Duodenal mucosa (tissue), 2 donors: ENCODE results near the gene RNF144A.

Experiments used
- H3K27ac ChIP-seq: one replicate; pipeline ENCODE4 v1.7.0; 2013; ENCODE audit warnings: low read depth, low read length
- H3K27me3 ChIP-seq, 2 donors: one replicate each; pipeline ENCODE4 v1.7.0; 2013; ENCODE audit warnings: low read length in 2 of 2, control low read depth in 1 of 2; ENCODE audit not compliant: insufficient read depth in 2 of 2, control insufficient read depth in 1 of 2
- H3K36me3 ChIP-seq, 2 donors: one replicate each; pipeline ENCODE4 v1.7.0; 2013; ENCODE audit warnings: low read length in 2 of 2, control low read depth in 1 of 2; ENCODE audit not compliant: insufficient read depth in 2 of 2, control insufficient read depth in 1 of 2
- H3K4me1 ChIP-seq, 2 donors: one replicate each; pipeline ENCODE4 v1.7.0; 2013; ENCODE audit warnings: low read length in 2 of 2, control low read depth in 1 of 2; ENCODE audit not compliant: insufficient read depth in 2 of 2, control insufficient read depth in 1 of 2
- H3K4me3 ChIP-seq, 2 donors: one replicate each; pipeline ENCODE4 v1.7.0; 2013; ENCODE audit warnings: low read length in 2 of 2, low read depth in 1 of 2
- H3K9ac ChIP-seq, 2 donors: one replicate each; pipeline ENCODE4 v1.7.0; 2013; ENCODE audit warnings: low read length in 2 of 2, low read depth in 1 of 2
- H3K9me3 ChIP-seq, 2 donors: one replicate each; pipeline ENCODE4 v1.7.0; 2013; ENCODE audit warnings: low read length in 2 of 2, control low read depth in 1 of 2; ENCODE audit not compliant: control insufficient read depth in 1 of 2

Gene RNF144A

DNA sequence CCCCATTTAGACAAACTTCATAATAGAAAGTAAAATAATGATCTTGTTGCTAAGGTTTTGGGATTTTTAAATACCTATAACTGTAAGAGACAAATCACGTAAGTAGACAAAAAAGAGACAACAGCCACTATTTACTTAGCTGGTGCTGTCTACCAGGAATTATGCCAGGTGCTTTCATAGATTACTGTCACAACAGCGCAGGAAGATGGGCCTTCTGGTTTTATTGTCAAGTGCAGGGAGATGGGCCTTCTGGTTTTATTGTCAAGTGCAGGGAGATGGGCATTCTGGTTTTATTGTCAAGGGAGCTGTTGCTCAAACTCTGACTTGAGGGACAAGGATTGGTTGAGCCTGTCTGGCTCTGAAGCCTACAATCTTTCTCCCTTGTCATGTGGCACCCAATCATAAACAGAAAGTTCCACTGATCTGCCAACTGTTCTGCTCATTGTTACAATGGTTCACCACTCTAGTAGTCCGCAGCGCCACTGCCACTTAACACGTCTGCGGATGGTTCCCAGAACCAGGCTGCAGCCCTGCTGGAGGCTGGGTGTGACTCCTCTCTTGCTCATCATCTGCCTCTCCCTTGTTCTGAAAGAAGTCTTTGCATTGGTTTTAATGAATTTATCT is 95.0 kb downstream of the RNF144A start:
- no peak overlapping the region for H3K4me3 ChIP-seq
- peaks cover 2 to 13% of the 10 kb centered on the region in 2 donors for H3K4me1 ChIP-seq
- H3K27ac ChIP-seq, result no peak overlapping the region
- no peaks in the 10 kb centered on the region for H3K36me3 ChIP-seq
- no peaks in the 10 kb centered on the region for H3K9me3 ChIP-seq
- no peak overlapping the region for H3K9ac ChIP-seq
- H3K27me3 ChIP-seq, result no peaks in the 10 kb centered on the region

DNA sequence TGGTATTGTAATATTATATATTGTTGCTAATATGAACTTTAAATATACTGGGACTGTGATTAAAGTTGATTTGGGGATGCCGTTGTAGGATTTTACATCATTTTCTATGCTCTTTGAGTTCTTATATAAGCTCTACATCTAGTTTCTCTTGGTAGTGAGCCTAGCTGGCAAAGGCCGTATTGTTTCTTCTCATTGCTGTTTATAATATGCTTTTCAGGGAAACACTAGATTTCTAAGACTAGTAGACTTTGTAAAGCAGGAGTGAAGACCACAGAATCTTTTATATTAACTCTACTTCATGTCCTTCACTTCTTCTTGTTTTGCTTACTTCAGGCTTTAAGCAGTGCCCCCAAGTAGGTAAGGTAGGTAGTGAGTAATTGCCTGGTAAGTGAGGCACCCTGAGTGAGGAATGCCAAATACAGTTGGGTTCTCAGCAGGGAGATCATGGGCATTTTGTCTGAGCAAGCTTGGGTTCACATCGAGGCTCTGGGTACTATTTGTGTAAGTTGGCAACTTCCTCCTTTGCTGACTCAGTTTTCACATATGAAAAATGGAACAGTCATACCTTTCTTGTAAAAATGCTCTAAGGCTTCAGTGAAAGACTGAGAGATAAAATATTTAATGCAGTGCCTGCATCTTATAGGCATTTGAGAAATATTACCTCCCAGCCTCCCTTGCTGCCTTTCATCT is 96.4 kb downstream of the RNF144A start:
- no peaks in the 10 kb centered on the region for H3K27me3 ChIP-seq
- H3K9me3 ChIP-seq, result no peaks in the 10 kb centered on the region
- peaks cover 2 to 3% of the 10 kb centered on the region in 2 donors for H3K4me1 ChIP-seq
- H3K4me3 ChIP-seq, result no peak overlapping the region
- no peaks in the 10 kb centered on the region for H3K36me3 ChIP-seq
- no peak overlapping the region for H3K27ac ChIP-seq
- H3K9ac ChIP-seq, result no peak overlapping the region

DNA sequence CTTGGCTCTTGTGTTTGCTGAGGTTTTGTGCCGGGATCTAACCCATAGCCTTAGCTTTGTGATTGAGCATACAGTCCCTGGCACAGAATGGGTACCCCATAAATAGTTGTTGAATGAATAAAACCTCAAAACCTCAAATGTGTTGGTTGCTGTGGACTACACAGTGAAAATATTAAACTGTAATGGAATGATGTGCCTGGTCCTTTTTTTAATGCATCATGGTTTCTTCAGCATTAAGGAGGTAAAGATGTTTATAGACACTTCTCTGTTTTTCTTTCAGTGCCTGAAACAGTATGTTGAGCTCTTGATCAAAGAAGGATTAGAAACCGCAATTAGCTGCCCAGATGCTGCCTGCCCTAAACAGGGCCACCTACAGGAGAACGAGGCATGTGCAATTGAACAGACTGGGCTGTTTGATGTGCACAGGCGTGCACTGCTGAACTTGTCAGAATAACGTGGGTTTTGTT is 97.0 kb downstream of the RNF144A start:
- no peaks in the 10 kb centered on the region for H3K9me3 ChIP-seq
- H3K27ac ChIP-seq, result no peak overlapping the region
- no peaks in the 10 kb centered on the region for H3K4me1 ChIP-seq
- no peak overlapping the region for H3K4me3 ChIP-seq
- no peaks in the 10 kb centered on the region for H3K27me3 ChIP-seq
- H3K36me3 ChIP-seq, result no peaks in the 10 kb centered on the region
- no peak overlapping the region for H3K9ac ChIP-seq

DNA sequence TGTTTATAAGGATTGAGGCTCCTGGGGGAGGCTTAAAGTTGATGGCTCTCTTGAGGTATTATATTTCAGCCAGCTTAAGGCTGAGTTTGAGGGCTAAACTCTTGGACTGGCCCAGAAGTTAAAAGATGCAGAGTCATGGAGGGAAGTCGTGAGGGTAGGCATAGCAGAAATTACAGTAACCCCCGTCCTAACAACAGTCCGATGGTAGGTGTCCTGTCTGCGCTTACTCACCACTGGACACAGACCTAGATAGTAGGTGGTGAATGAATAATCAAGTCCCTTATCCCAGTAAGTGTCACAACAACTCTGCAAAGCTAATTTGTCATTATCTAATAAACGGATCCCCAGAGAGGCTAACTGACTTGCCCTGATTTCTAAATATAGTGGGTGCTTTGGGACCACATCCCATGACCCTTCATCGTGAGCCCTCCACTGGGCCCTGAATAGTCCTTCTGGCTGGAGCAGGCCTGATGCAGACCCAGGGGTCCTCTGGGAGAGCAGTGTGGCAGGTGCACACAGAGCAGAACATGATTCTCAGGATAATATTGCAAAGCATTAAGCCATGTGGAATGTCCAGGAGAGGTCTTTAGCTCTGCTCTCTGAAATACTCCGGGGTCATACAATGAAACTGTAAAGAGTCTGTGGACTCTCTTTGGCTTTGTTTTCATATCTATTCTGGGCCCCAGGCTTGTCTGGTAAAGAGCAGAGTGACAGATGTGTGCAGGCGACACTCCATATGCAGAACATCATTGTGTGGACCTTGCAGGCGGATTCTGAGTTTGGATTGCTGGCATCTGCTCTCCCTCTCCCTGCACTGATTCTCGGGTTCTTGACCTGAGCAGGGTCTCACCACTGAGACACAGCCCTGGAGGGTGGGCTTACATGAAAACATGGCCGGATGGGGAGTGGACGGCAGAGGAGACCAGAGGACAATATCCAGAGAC is 98.1 kb downstream of the RNF144A start:
- Histone ChIP-seq H3K36me3 (no peaks in the 10 kb centered on the region), H3K27me3 (no peaks in the 10 kb centered on the region), H3K4me1 (no peaks in the 10 kb centered on the region), H3K9me3 (no peaks in the 10 kb centered on the region), H3K9ac (no peak overlapping the region), H3K4me3 (no peak overlapping the region), H3K27ac (no peak overlapping the region)

DNA sequence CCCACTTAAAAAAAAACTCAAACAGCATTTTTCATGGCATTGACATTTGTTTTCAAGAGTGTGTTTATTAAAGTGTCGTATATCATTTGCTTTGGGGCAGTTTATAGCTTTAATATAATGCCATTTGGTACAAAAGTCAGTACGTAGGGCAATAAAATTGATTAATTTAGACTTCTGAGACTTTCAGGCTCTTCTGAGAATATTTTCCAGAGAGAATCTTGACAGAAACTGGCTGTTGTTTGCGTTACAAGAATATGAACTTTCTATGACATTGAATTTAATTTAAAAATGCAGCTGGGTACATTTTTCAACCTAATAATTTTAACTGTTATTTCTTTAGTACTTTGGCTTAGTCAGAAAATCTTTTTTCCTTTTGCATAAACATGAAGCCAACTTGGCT is 98.9 kb downstream of the RNF144A start:
- Histone ChIP-seq H3K4me3 (no peak overlapping the region), H3K9ac (no peak overlapping the region), H3K27me3 (no peaks in the 10 kb centered on the region), H3K9me3 (no peaks in the 10 kb centered on the region), H3K36me3 (peaks cover 0 to 3% of the 10 kb centered on the region in 2 donors), H3K27ac (no peak overlapping the region), H3K4me1 (no peaks in the 10 kb centered on the region)

DNA sequence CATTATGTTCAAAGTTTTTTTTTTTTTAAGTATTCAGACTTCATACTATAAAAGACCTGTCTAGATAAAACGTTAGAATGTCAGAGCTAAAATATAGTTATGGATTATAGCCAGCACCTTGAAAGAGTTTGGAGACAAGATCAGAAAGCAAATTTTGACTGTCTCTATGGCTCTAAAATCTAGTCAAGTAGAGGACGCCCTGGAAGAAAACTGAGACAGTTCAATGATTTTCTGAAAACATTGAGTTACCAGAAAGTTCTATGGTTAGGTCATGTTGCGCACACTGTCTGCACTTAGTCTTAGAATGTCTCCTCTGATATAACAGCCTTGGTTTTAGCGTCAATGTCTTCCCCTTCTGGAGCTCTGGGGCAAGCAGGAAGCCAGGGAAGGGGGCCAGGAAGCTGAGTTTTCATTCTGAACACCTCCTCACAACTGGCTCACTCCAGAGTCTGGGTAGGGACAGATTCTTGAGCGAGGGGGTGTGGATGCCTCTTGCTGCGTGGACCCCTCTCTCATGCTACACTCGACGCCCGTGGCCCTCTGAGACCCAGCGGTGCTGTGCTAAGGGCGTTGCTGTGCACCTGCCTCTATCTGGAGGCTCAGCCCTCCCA is 99.5 kb downstream of the RNF144A start:
- Histone ChIP-seq H3K36me3 (peaks cover 0 to 7% of the 10 kb centered on the region in 2 donors), H3K4me1 (no peaks in the 10 kb centered on the region), H3K9me3 (no peaks in the 10 kb centered on the region), H3K27ac (no peak overlapping the region), H3K4me3 (no peak overlapping the region), H3K9ac (no peak overlapping the region), H3K27me3 (no peaks in the 10 kb centered on the region)

DNA sequence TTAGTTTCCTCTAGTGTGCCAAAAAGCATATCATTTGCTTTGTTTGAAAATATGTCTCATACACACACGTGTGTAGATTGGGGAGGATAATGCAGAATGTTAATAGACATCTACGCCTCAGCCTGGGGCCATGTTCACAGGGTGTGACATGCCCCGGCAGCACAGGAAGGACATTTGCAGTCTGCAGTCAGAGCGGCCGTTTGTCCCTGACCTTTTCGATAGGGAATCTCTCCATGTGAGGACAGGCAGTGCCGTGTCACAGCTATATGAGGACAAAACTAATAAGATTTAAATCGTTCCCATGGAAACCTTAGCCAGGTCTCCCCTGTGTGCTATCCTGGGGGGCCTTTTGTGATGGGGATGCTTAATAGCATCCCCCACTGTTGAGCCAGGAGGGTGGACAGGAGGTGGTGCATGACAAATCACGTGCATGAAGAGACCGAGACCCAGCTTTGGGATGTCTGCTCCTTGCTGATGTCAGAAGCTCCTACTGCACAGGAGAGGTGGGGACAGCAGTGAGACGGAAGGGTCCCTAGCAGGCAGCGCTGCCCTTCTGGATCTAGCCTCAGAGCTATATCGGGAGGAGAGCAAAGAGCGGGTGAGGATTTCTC is 100.6 kb downstream of the RNF144A start:
- Histone ChIP-seq H3K9me3 (no peaks in the 10 kb centered on the region), H3K27me3 (no peaks in the 10 kb centered on the region), H3K4me3 (no peak overlapping the region), H3K36me3 (peaks cover 0 to 7% of the 10 kb centered on the region in 2 donors), H3K27ac (no peak overlapping the region), H3K4me1 (peaks cover 4% of the 10 kb centered on the region in 2 donors), H3K9ac (no peak overlapping the region)

DNA sequence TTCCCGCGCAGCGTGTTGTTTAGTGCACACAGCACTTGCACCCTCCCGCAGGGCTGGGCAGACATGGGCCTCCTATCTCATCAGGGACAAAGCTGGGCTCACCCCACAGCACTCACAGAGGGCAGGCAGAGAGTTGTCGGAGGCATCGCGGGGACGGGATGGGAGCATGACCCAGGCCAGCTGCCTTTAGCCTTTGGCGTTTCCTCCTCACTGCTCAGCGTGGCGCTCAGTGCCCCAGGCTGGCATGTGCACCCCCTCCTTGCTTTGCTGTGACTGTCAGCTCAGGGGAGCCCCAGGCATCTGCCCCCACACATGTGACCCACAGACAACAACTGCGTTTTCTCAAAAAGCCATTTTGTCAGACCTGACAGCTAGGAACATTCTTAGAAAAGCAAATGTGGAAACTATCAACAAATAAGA is 101.1 kb downstream of the RNF144A start:
- H3K27me3 ChIP-seq, result no peaks in the 10 kb centered on the region
- no peak overlapping the region for H3K4me3 ChIP-seq
- no peaks in the 10 kb centered on the region for H3K9me3 ChIP-seq
- H3K9ac ChIP-seq, result no peak overlapping the region
- peaks cover 0 to 7% of the 10 kb centered on the region in 2 donors for H3K36me3 ChIP-seq
- peaks cover 9% of the 10 kb centered on the region in 2 donors for H3K4me1 ChIP-seq
- H3K27ac ChIP-seq, result no peak overlapping the region

DNA sequence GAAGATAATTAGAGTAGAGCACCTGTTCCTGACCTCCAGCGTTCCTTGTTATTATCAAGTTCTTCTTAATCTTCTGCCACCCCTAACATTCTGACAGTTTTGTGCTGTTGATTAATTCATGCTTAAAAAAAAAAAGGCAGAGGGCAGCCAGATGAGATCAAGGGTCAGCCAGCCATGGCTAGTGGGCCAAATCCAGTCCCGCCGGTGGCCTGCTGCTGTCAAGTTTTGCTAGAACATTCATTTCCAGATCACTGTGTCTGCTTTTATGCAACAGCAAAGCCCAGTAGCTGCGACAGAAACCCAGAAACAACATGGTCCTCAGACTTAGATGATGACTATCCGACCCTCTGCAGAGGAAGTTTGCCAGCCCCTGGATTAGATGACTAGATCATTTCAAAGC is 101.6 kb downstream of the RNF144A start:
- Histone ChIP-seq H3K36me3 (peaks cover 0 to 7% of the 10 kb centered on the region in 2 donors), H3K9ac (no peak overlapping the region), H3K4me3 (no peak overlapping the region), H3K9me3 (no peaks in the 10 kb centered on the region), H3K27ac (no peak overlapping the region), H3K27me3 (no peaks in the 10 kb centered on the region), H3K4me1 (peaks cover 13% of the 10 kb centered on the region in 2 donors)
